ENCODE results near the gene RPS6KA2.

- TF ChIP-seq, protein P1, sequence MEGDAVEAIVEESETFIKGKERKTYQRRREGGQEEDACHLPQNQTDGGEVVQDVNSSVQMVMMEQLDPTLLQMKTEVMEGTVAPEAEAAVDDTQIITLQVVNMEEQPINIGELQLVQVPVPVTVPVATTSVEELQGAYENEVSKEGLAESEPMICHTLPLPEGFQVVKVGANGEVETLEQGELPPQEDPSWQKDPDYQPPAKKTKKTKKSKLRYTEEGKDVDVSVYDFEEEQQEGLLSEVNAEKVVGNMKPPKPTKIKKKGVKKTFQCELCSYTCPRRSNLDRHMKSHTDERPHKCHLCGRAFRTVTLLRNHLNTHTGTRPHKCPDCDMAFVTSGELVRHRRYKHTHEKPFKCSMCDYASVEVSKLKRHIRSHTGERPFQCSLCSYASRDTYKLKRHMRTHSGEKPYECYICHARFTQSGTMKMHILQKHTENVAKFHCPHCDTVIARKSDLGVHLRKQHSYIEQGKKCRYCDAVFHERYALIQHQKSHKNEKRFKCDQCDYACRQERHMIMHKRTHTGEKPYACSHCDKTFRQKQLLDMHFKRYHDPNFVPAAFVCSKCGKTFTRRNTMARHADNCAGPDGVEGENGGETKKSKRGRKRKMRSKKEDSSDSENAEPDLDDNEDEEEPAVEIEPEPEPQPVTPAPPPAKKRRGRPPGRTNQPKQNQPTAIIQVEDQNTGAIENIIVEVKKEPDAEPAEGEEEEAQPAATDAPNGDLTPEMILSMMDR (IDR thresholded peaks at IDR 0.05; ENCODE audit: insufficient read depth, low read length) = no peak
- TF ChIP-seq POLR2AphosphoS5 (IDR thresholded peaks at IDR 0.05; ENCODE audit: low read depth) (no peak), SPI1 (IDR thresholded peaks at IDR 0.05; ENCODE audit: borderline replicate concordance, low read depth) (no peak), REST (IDR thresholded peaks at IDR 0.05; ENCODE audit: insufficient replicate concordance, low read depth) (no peak), GABPA (IDR thresholded peaks at IDR 0.05; ENCODE audit: low read depth) (no peak)
Measured at GRCh38 chr6:166625356-166625755, 1.7 kb downstream of the RPS6KA2 start.

All from HL-60 (cell line).